Cardiac fibroblast (primary cell): Measurements from ENCODE around the gene EIF4EBP3.
"Not testable (repeated sequence)": the region's sequence is repeated elsewhere in the genome, so short reads cannot be mapped to it uniquely, and the experiment has no call there.

ENCODE experiments used
- DNase-seq, 2 donors: peaks; one replicate each; pipeline versions ENCODE4 v3.0.0 to v3.0.0-alpha.2; 2010; ENCODE audit warnings: low read depth in 2 of 2
- H3K4me3 ChIP-seq, 2 donors: replicated peaks in 1 of 2; 1 replicate in 1 of 2; 2 replicates in 1 of 2; pipeline ENCODE4 v1.5.1; 2011; ENCODE audit warnings: low read depth in 2 of 2, low read length in 2 of 2, mild to moderate bottlenecking in 2 of 2, moderate library complexity in 1 of 2
- CTCF ChIP-seq: IDR thresholded peaks from one replicate; pipeline ENCODE4 v1.5.1; 2011; ENCODE audit warnings: low read depth, mild to moderate bottlenecking, low read length, inconsistent platforms

Gene EIF4EBP3

DNA sequence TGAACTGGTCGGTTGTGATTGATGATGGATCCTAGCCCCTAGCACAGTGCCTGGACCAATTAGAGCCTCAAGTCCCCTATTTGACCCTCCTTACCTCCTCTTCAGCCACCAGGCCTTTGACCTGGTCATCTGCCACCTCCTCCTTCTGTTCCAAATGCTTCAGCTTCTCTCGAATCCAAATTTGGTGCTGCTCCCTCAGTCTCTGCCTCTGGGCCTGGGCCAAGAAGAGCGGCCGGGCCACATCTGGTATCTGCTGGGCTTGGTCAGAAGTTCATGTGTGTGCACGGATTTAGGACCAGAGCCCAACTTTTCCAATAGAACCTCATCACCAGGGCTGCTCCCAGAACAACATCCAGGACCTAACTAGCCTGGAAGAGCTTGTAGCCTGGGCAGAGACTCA, 23.6 kb downstream of the EIF4EBP3 start:
- TF ChIP-seq CTCF = no peak
- H3K4me3 ChIP-seq = no peak overlapping the region
- no peak for DNase-seq

- no peak for DNase-seq
- H3K4me3 ChIP-seq = no peak overlapping the region
- no peak for TF ChIP-seq CTCF
Measured at GRCh38 chr5:140573683-140574082, 26.2 kb downstream of the EIF4EBP3 start.

- TF ChIP-seq CTCF = no peak
- DNase-seq = peak in 1 of 2 donors; percentile 88
- no peak overlapping the region for H3K4me3 ChIP-seq
Measured at GRCh38 chr5:140574165-140574564, 26.7 kb downstream of the EIF4EBP3 start.

GRCh38 chr5:140575309-140575708, 27.8 kb downstream of the EIF4EBP3 start:
- TF ChIP-seq CTCF = peak; percentile 69
- peak; percentile 75 to 78 for DNase-seq
- no peak overlapping the region for H3K4me3 ChIP-seq

DNA sequence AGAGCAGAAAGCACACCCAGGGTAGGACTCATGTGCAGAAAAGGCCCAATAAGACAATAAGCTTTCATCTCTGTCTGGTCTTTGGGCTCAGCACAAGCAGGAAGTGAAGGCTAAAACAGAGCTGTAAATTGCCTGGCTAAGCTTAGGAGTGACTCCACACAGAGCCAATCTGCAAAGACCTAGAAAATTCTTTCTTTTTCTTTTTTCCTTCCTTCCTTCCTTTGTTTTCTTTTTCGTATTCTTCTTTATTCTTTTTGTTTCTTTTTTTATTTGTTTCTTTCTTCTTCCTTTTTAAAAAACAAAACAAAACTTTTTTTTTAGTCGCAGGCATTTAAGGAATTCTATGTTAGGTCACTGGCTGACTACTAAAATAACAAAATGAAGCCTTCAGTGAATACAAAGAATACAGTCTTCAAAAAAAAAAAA, 29.3 kb downstream of the EIF4EBP3 start:
- peak; percentile 36 to 37 for DNase-seq
- H3K4me3 ChIP-seq = no peak overlapping the region
- no peak for TF ChIP-seq CTCF

DNA sequence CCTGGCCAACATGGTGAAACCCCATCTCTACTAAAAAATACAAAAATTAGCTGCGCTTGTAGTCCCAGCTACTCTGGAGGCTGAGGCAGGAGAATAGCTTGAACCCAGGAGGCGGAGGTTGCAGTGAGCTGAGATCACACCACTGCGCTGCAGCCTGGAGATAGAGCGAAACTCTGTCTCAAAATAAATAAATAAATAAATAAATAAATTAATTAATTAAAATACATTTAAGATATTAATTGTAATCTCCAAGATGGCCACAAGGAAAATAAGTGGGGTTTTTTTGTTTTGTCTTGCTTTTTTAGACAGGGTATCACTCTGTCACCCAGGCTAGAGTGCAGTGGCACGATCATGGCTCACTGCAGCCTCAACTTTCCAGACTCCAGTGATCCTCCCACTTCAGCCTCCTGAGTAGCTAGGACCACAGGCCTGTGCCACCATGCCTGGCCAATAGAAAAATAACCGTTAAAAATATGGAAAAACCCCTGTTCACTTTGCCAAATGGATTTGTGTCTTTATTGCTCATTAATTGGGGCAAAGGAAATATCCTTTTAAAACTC, 31.8 kb downstream of the EIF4EBP3 start:
- not testable (repeated sequence) for DNase-seq, H3K4me3 ChIP-seq

DNA sequence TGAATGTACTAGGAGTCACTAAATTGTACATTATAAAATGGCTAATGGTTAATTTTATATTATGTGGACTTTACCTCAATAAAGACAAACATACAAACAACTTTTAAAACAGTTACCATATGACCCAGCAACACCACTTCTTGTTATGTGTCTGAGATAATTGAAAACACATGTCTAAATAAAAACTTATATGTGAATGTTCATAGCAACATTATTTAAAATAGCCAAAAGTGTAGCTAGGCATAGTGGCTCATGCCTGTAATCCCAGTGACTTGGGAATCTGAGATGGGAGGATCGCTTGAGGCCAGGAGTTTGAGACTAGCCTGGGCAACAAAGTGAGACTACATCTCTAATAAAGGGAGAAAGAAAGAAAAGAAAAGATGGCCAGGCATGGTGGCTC, 40.0 kb downstream of the EIF4EBP3 start:
- no peak for DNase-seq
- no peak overlapping the region for H3K4me3 ChIP-seq
- TF ChIP-seq CTCF = no peak
